ENCODE data around the gene PARD3. TPM values are rescaled to one million over a fixed set of nuclear protein-coding genes. Genes with fewer than 3 reads are reported as not detected.

Gene PARD3
- total and polyA plus RNA-seq, 2 donors (not counting 3 experiments of a cell fraction or from before 2014, with no cell fraction given): 7.3 to 24.1 TPM

- no peak for FAIRE-seq
- no peak for DNase-seq (ENCODE audit: low read depth, low spot score)
- Histone ChIP-seq H3K27me3 (ENCODE audit: control insufficient read depth in 2 of 2, insufficient read depth in 2 of 2, low read length in 2 of 2) (no peaks in the 10 kb centered on the region), H4K20me1 (replicated peaks; ENCODE audit: control insufficient read depth, extremely low read depth, insufficient read depth, low read length) (no peaks in the 10 kb centered on the region), H3K79me2 (ENCODE audit: control insufficient read depth, insufficient read depth, low read length) (no peaks in the 10 kb centered on the region), H3K9ac (replicated peaks; ENCODE audit: extremely low read depth, insufficient read depth, low read length) (no peak overlapping the region), H3K4me2 (ENCODE audit: insufficient read depth, low read length) (no peak overlapping the region), H3K4me1 (ENCODE audit: control insufficient read depth, extremely low read depth, insufficient read depth, low read length) (no peaks in the 10 kb centered on the region), H3K36me3 (ENCODE audit: control insufficient read depth in 2 of 2, extremely low read depth in 1 of 2, insufficient read depth in 2 of 2, low read length in 2 of 2) (no peaks in the 10 kb centered on the region), H2AFZ (ENCODE audit: low read depth, low read length) (no peak overlapping the region), H3K9me1 (replicated peaks; ENCODE audit: control insufficient read depth, extremely low read depth, insufficient read depth, low read length) (no peaks in the 10 kb centered on the region), H3K9me3 (replicated peaks; ENCODE audit: control insufficient read depth, insufficient read depth, low read length) (no peaks in the 10 kb centered on the region), H3K4me3 (replicated peaks in 1 of 3; ENCODE audit: insufficient read depth in 1 of 3, low read depth in 1 of 3, low read length in 3 of 3) (no peak overlapping the region), H3K27ac (ENCODE audit: insufficient read depth, low read depth, low read length) (no peak overlapping the region)
- no TSS peak for BruUV-seq (replicated peaks)
- dilution Hi-C loops (cut with MboI; ENCODE audit: extremely low pct_ligation_motif_present, low sequenced_read_pairs) (no loop called here), intact Hi-C loops (cut with micrococcal nuclease) (no loop called here)
- TF ChIP-seq POLR2AphosphoS5 (IDR thresholded peaks at IDR 0.05; ENCODE audit: insufficient read depth, low read depth, low read length) (no peak), EZH2 (IDR thresholded peaks at IDR 0.05; ENCODE audit: borderline replicate concordance, low read depth, low read length, severe bottlenecking) (no peak), JUN (IDR thresholded peaks at IDR 0.05; ENCODE audit: borderline replicate concordance, insufficient read depth, insufficient read length, low read depth) (no peak), MAX (IDR thresholded peaks at IDR 0.05; ENCODE audit: insufficient read depth, insufficient read length) (no peak), POLR2A (IDR thresholded peaks at IDR 0.05; ENCODE audit: low read depth, low read length) (no peak), GATA2 (IDR thresholded peaks at IDR 0.05; ENCODE audit: insufficient read depth, insufficient read length, low read depth, low read length) (no peak), CTCF (IDR thresholded peaks at IDR 0.05; ENCODE audit: extremely low read depth in 1 of 2, insufficient read depth in 1 of 2, low read depth in 1 of 2, low read length in 2 of 2) (no peak), MYC (IDR thresholded peaks at IDR 0.05; ENCODE audit: low read depth, low read length) (no peak), FOS (IDR thresholded peaks at IDR 0.05; ENCODE audit: borderline replicate concordance, insufficient read depth, low read length) (no peak)
- POLR2A ChIA-PET: no interaction called here
- CTCF ChIA-PET: no interaction called here
Measured at GRCh38 chr10:34364253-34365037, 450.7 kb downstream of the PARD3 start.
